GM21786 (cell line): ENCODE data around the gene SERPINH1.

ENCODE experiments used
- ATAC-seq: cut with Tn5 transposase; IDR thresholded peaks from one replicate; pipeline ENCODE4 v1.9.1; 2021; ENCODE audit not compliant: unreplicated experiment

The SERPINH1 gene

DNA sequence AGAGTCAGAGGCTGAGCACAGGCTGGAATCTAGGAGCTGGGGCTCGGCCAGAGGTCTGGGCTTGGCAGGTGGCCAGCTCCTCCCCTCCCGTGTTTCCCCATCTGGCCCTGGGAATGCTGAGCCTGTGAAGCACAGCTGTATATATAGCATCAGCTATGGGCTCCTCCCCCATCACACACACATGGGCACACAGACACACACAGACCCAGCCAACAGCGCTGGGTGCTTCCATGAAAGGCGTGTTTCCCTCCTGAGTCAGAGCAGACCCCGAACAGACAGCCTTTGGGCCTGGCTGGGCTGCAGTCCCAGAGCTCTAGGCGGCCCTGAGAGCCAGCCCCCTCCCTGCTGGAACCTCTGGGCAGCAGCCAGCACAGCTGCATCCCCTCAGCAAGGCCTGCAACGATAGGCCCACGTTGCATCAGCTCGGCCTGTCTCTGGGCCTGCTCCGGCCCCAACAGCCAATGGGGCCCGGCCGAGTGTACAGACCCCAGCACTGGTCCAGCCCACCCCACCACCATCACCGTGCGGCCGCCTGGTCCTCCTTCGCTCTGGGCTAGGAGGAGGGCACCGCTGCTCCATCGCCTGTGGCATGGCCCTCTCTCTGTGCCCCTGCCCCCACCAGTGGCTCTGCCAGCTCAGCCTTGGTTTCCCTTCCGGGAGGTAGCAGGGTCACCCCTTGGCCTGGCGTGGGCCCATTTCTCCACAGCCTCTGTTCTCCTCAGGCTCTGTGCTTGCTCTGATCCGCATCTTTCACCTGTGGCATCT lies 7.6 kb upstream of the SERPINH1 start:
- ATAC-seq: no peak

DNA sequence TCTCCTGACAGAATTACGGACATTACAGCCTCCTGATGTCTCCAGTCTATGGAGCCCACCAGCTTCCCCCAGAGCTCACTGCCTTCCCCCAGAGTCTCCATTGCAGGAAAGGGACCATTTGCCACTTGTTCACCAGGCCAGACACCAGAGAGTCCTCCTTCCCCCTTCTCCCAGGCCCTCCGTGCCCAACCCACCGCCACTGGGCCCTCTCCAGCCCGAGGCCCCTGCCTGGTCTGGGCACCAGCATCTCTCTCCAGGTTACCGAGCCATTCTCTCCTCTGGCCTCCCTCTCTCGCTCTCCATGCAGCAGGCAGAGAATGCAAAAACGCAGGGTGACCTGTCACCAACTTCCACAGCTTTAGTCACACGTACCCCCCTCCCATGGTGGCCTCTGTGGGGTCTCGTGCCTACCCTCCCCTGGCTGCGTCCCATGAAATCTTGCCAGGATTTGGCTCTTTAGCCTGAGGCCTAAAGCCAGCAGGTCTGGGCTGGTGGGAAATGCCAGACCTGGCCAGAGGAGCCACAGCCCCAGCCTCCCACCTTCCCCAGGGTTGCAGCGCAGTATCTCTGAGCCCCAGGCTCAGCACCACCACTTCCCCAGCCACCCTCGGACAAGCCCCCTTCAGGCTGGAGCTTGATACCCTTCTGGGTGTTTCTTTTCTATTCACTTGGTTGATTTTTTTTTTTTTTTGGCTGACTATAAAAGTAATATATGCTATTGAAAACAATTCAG lies 6.8 kb upstream of the SERPINH1 start:
- ATAC-seq: no peak

- no peak for ATAC-seq
These were observed 5.8 kb upstream of the SERPINH1 start for GRCh38 chr11:75556275-75556674.

DNA sequence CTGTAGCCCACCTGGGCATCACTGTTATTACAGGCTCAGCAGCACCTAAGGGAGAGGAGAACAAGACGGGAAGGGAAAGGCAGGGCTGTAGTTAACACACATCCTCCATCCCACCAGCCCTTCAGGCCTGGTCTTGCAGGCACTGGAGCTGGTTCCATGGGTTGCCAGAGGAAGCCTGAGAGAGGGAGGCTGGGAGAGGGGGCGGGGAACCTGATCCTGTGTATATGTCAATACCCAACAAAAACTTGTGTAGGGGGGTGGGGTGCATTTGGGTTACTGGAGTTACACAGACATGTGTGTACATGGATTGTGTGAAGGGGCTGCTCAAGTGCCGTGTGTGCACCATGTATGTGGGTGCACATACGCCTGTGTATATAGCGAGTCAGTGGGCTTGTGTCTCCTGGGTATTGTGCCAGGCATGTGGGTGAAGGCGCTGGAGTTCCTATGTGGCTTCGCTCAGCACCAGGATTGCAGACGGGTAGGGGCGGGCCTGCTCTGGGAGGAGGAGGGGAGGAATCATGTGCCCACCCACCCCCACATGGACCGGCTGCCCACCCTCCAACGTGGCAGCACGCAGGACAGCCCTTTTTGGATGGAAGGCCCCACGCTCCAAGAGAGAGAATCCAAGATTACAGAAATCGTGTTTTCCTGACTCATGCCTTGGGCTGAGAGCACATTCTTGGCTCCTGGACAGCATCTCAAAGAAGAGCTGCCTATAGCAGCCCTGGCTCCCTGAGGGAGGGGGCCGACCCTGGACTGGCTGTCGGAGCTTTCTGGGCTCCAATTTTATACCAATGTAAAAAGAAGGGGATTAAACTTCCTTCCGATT lies 4.2 kb upstream of the SERPINH1 start:
- ATAC-seq: no peak

- ATAC-seq: no peak
These were observed 2.9 kb upstream of the SERPINH1 start for GRCh38 chr11:75558939-75559843.

DNA sequence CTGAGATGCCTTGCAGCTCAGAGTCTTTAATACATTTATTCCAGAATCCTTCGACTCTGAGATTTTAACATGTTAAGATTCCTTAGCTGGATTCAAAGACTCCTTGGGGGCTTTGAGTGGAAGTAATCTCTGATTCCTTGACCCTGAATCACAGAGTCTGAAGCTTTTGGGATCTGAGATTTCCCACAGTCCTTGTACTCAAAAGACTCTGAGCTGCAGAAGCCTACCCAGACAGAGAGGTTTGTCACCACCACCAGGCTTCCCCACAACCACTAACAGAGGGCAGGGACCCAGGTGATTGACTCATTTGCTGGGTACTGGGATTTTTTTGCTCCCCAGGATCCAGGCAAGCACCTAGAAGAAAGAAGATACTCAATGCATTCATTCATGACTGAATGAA lies 1.4 kb upstream of the SERPINH1 start:
- ATAC-seq: no peak

- ATAC-seq: no peak
These were observed 516 bp upstream of the SERPINH1 start for GRCh38 chr11:75561426-75562047.

GRCh38 chr11:75562836-75563484 lies 907 bp downstream of the SERPINH1 start:
- no peak for ATAC-seq

DNA sequence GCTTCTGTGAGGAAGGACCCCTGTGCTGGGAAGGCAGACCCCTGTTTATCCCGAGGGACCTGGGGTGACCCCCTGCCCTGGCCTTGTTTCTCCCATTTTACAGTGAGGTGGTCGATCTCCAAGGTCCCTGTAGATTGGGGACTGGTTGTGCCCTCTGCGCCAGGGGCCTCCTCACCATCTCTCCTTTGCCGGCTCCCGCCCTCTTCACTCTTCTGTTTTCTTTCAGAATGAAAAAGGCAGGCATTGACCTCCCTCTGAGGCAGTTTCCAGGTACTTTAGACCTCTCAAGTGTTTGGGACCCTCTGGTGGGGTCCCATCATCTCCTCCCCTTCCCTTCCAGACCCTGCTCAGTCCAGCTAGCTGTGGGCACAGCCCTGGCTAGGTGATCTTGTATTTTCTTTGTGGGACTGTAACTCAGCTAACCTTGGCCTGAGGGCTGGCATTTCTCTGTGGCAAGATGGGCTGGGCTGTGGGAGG lies 1.5 kb downstream of the SERPINH1 start:
- ATAC-seq: no peak

DNA sequence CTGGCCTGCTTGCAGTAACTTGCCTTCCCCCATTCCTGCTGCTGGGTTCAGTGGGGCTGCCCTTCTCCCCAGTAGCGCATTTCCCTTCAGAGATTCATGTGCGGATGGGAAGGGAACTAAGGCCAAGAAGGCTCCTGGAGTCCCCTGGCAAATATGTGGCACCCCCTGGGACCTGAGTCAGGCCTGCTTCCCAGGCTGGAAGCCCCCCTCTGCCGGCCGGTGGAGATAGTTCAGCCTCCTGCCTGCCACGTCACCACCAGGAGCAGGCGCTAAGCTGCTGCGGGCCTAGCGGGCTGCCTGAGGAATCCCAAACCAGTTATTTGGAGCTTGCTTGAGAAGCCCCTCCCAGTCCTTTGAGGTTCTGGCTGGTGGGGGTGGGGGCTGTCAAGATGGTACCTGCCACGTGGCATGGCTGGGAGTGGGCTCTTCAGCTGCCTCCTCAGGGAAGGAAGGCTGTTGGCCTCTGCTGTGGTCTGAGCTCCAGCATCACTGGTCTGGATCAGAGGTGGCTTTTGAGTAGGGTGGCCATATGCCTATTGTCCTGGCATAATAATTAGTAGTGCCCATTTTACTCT lies 2.0 kb downstream of the SERPINH1 start:
- ATAC-seq: no peak

GRCh38 chr11:75565221-75565814 lies 3.3 kb downstream of the SERPINH1 start:
- ATAC-seq: no peak

DNA sequence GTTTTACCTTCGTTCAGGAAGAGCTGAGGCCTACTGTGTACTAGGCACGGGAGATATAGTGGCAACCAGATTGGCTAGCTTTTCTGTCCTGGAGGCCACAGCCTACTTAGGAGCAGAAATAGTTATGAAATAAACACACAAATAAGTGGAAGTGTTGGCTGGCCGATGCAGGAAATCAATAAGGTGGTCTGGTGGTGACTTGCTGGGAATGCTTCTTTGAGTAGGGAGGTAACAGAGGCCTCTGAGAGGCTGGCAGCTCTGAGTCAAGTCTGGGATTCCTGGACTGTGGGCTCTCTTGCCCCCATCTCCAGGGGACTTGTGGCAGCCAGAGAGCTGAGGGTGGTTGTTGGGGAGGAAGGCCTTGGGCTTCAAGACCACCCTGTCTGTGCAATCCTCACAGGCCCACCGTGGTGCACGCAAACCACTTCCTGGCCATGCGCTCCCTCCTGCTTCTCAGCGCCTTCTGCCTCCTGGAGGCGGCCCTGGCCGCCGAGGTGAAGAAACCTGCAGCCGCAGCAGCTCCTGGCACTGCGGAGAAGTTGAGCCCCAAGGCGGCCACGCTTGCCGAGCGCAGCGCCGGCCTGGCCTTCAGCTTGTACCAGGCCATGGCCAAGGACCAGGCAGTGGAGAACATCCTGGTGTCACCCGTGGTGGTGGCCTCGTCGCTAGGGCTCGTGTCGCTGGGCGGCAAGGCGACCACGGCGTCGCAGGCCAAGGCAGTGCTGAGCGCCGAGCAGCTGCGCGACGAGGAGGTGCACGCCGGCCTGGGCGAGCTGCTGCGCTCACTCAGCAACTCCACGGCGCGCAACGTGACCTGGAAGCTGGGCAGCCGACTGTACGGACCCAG lies 4.1 kb downstream of the SERPINH1 start:
- ATAC-seq: no peak

DNA sequence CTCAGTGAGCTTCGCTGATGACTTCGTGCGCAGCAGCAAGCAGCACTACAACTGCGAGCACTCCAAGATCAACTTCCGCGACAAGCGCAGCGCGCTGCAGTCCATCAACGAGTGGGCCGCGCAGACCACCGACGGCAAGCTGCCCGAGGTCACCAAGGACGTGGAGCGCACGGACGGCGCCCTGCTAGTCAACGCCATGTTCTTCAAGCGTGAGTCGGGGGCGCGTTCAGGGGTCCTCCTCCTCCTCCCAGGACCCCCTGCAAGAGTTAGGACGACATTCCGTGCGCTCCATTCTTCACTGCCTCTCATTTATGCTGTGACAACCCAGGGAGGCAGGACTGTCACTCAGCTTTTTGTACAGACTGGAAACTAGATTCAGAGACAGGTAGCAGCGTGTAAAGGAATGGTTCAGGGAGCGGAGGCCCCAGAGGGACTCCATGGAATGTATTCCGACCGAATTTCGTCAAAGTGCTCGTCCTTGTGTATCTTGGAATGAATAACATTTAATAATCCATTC lies 4.8 kb downstream of the SERPINH1 start:
- no peak for ATAC-seq

GRCh38 chr11:75567971-75568370 lies 5.9 kb downstream of the SERPINH1 start:
- no peak for ATAC-seq

GRCh38 chr11:75568616-75569219 lies 6.7 kb downstream of the SERPINH1 start:
- no peak for ATAC-seq

GRCh38 chr11:75570559-75571139 lies 8.6 kb downstream of the SERPINH1 start:
- ATAC-seq: no peak

DNA sequence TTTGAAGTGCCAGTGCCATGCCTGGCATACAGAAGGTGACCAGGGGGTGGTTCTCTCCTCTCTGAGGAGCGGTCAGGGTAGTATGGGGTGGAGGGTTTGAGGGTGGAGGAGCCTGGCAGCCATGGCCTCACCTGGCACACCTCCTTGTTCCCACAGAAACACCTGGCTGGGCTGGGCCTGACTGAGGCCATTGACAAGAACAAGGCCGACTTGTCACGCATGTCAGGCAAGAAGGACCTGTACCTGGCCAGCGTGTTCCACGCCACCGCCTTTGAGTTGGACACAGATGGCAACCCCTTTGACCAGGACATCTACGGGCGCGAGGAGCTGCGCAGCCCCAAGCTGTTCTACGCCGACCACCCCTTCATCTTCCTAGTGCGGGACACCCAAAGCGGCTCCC lies 9.6 kb downstream of the SERPINH1 start:
- no peak for ATAC-seq
